ENCODE data around the gene BCKDHB. TPM values are rescaled to one million over a fixed set of nuclear protein-coding genes. Genes with fewer than 3 reads are reported as not detected.

BCKDHB gene
- total RNA-seq, 6 donors from 2014 or later = 12.8 to 26.2 (median 14.5) TPM

DNA sequence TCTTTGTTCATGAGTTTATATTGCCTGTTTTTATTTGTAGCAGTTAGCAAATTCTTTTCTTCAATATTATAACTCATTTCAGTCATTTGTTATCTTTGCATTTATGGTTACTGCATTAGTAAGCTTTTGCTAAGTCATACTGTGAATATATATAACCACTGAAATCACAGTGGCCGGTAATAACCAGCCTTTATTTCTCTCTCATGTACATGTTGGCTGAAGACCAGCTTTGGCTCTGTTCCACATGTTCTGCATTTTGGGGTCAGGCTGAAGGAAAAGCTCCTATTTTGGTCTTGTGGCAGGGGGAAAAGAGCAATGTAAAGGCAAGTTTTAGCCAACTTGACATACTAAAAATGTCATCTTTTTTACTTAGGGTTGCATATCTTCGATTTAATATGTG, 276.3 kb downstream of the BCKDHB start:
- H3K36me3 ChIP-seq = no peaks in the 10 kb centered on the region
- ATAC-seq (ENCODE audit: low FRiP score in 2 of 2) = no peak
- H3K27ac ChIP-seq = no peak overlapping the region
- H3K9me3 ChIP-seq = no peaks in the 10 kb centered on the region
- DNase-seq = no peak
- TF ChIP-seq EP300 (IDR thresholded peaks at IDR 0.05) (no peak), POLR2A (IDR thresholded peaks at IDR 0.05) (no peak), POLR2AphosphoS5 (IDR thresholded peaks at IDR 0.05) (no peak)
- H3K4me3 ChIP-seq = no peak overlapping the region
- WGBS, 2 donors = 57 to 73% methylated on average over 2 of the region's 2 CpGs
- H3K27me3 ChIP-seq = no peaks in the 10 kb centered on the region
- H3K4me1 ChIP-seq = no peaks in the 10 kb centered on the region

- Histone ChIP-seq H3K9me3 (no peaks in the 10 kb centered on the region), H3K27ac (no peak overlapping the region), H3K36me3 (no peaks in the 10 kb centered on the region), H3K4me1 (no peaks in the 10 kb centered on the region), H3K4me3 (no peak overlapping the region), H3K27me3 (no peaks in the 10 kb centered on the region)
- 75 to 92% methylated on average over 2 to 3 of the region's 3 CpGs for WGBS, 2 donors
- no peak for DNase-seq
- no peak for ATAC-seq (ENCODE audit: low FRiP score in 2 of 2)
- TF ChIP-seq POLR2AphosphoS5 (IDR thresholded peaks at IDR 0.05) = no peak
- TF ChIP-seq CTCF (IDR thresholded peaks at IDR 0.05) = no peak
Measured at GRCh38 chr6:80388507-80388906, 282.0 kb downstream of the BCKDHB start.

Other genes with a start within 250 kb of the BCKDHB start
- gene ELOVL4, start 159.1 kb upstream of the BCKDHB start, total RNA-seq = under 1 TPM in 3 of 6 donors, not detected in 3; 0.17 to 0.49 (median 0.37) TPM
- 1 to 10 TPM in 2 of 6 donors, under 1 TPM in 2, not detected in 2; 0.91 to 2.3 (median 1.4) TPM for gene TTK, start 102.0 kb upstream of the BCKDHB start, total RNA-seq

Data from upper lobe of left lung (tissue), 6 donors.